DOHH2 (cell line): ENCODE measurements around the gene RUNX2.

Experiments
- H3F3A ChIP-seq: fragments of 200-600 bp; sonication (generic), shearing (Covaris generic); 2 replicates; pipeline ENCODE4 v1.6.0; 2016; ENCODE audit warnings: antibody characterized with exemption, mild to moderate bottlenecking; ENCODE audit not compliant: control insufficient read depth, insufficient read depth
- H3K27ac ChIP-seq: fragments of 200-600 bp; sonication (generic); 2 replicates; pipeline ENCODE4 v1.5.1; 2014; ENCODE audit warnings: low read depth, mild to moderate bottlenecking, low read length, moderate library complexity
- H3K27me3 ChIP-seq: fragments of 200-600 bp; sonication (generic); 2 replicates; pipeline ENCODE4 v1.6.1; 2014; ENCODE audit warnings: mild to moderate bottlenecking, low read length, mixed read lengths; ENCODE audit not compliant: control insufficient read depth
- H3K36me3 ChIP-seq: fragments of 200-600 bp; sonication (generic); 2 replicates; pipeline ENCODE4 v1.6.1; 2014; ENCODE audit warnings: mild to moderate bottlenecking, low read length, moderate library complexity, mixed read lengths; ENCODE audit not compliant: control insufficient read depth
- H3K4me1 ChIP-seq: fragments of 200-600 bp; sonication (generic); 2 replicates; pipeline ENCODE4 v1.6.1; 2014; ENCODE audit warnings: mild to moderate bottlenecking, low read length, mixed read lengths; ENCODE audit not compliant: control insufficient read depth
- H3K4me2 ChIP-seq: fragments of 200-600 bp; sonication (generic); 2 replicates; pipeline ENCODE4 v1.6.0; 2014; ENCODE audit warnings: mild to moderate bottlenecking, low read length, moderate library complexity
- H3K4me3 ChIP-seq: fragments of 200-600 bp; sonication (generic); 2 replicates; pipeline ENCODE4 v1.5.1; 2014; ENCODE audit warnings: mild to moderate bottlenecking, low read length, mixed read lengths
- H3K79me2 ChIP-seq: fragments of 200-600 bp; sonication (generic); 2 replicates; pipeline ENCODE4 v1.6.1; 2014; ENCODE audit warnings: mild to moderate bottlenecking, low read length, mixed read lengths; ENCODE audit not compliant: control insufficient read depth
- H3K9me2 ChIP-seq: fragments of 200-600 bp; sonication (generic); replicated peaks from 2 replicates; pipeline ENCODE4 v1.6.1; 2014; ENCODE audit warnings: mild to moderate bottlenecking, low read length, mixed read lengths; ENCODE audit not compliant: control insufficient read depth
- H3K9me3 ChIP-seq: fragments of 200-600 bp; sonication (generic); 2 replicates; pipeline ENCODE4 v1.6.1; 2014; ENCODE audit warnings: antibody characterized with exemption, low read length, mixed read lengths; ENCODE audit not compliant: control insufficient read depth, insufficient read depth
- H4K20me1 ChIP-seq: fragments of 200-600 bp; sonication (generic); 2 replicates; pipeline ENCODE4 v1.6.0; 2014; ENCODE audit warnings: low read depth, mild to moderate bottlenecking, antibody characterized with exemption, low read length, moderate library complexity; ENCODE audit not compliant: control insufficient read depth, insufficient read depth
- EZH2phosphoT487 ChIP-seq: fragments of 200-600 bp; sonication (generic); IDR thresholded peaks from 2 replicates; pipeline ENCODE4 v1.6.1; 2017; ENCODE audit warnings: borderline replicate concordance, mild to moderate bottlenecking, antibody characterized with exemption, low read length, moderate library complexity, mixed read lengths
- TF ChIP-seq, protein P1 (sequence below): fragments of 200-600 bp; sonication (generic); IDR thresholded peaks from one replicate; pipeline ENCODE4 v1.5.1; 2014; ENCODE audit warnings: antibody characterized with exemption, mild to moderate bottlenecking, low read depth, low read length; ENCODE audit not compliant: poor library complexity, severe bottlenecking

Gene RUNX2

GRCh38 chr6:45555981-45556771 is 228.0 kb downstream of the RUNX2 start:
- Histone ChIP-seq H4K20me1 (no peaks in the 10 kb centered on the region), H3K27me3 (peaks cover 17% of the 10 kb centered on the region), H3K36me3 (no peaks in the 10 kb centered on the region), H3K27ac (no peak overlapping the region), H3K9me3 (no peaks in the 10 kb centered on the region), H3K9me2 (no peaks in the 10 kb centered on the region), H3K4me2 (no peak overlapping the region), H3K79me2 (no peaks in the 10 kb centered on the region), H3K4me3 (no peak overlapping the region), H3K4me1 (no peaks in the 10 kb centered on the region), H3F3A (no peaks in the 10 kb centered on the region)
- TF ChIP-seq, protein P1, sequence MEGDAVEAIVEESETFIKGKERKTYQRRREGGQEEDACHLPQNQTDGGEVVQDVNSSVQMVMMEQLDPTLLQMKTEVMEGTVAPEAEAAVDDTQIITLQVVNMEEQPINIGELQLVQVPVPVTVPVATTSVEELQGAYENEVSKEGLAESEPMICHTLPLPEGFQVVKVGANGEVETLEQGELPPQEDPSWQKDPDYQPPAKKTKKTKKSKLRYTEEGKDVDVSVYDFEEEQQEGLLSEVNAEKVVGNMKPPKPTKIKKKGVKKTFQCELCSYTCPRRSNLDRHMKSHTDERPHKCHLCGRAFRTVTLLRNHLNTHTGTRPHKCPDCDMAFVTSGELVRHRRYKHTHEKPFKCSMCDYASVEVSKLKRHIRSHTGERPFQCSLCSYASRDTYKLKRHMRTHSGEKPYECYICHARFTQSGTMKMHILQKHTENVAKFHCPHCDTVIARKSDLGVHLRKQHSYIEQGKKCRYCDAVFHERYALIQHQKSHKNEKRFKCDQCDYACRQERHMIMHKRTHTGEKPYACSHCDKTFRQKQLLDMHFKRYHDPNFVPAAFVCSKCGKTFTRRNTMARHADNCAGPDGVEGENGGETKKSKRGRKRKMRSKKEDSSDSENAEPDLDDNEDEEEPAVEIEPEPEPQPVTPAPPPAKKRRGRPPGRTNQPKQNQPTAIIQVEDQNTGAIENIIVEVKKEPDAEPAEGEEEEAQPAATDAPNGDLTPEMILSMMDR = no peak
- no peak for TF ChIP-seq EZH2phosphoT487

- H3K4me3 ChIP-seq = no peak overlapping the region
- no peak overlapping the region for H3K27ac ChIP-seq
- H3K79me2 ChIP-seq = no peaks in the 10 kb centered on the region
- H3F3A ChIP-seq = no peaks in the 10 kb centered on the region
- H3K9me2 ChIP-seq = no peaks in the 10 kb centered on the region
- no peaks in the 10 kb centered on the region for H3K4me1 ChIP-seq
- peaks cover 17% of the 10 kb centered on the region for H3K27me3 ChIP-seq
- H3K4me2 ChIP-seq = no peak overlapping the region
- no peaks in the 10 kb centered on the region for H3K36me3 ChIP-seq
- H4K20me1 ChIP-seq = no peaks in the 10 kb centered on the region
- no peaks in the 10 kb centered on the region for H3K9me3 ChIP-seq
- TF ChIP-seq, protein P1 = no peak
- no peak for TF ChIP-seq EZH2phosphoT487
Measured at GRCh38 chr6:45556828-45557227, 228.7 kb downstream of the RUNX2 start.

GRCh38 chr6:45557454-45557853 is 229.3 kb downstream of the RUNX2 start:
- no peaks in the 10 kb centered on the region for H3F3A ChIP-seq
- peaks cover 18% of the 10 kb centered on the region for H3K27me3 ChIP-seq
- H3K4me3 ChIP-seq = no peak overlapping the region
- no peaks in the 10 kb centered on the region for H3K36me3 ChIP-seq
- H4K20me1 ChIP-seq = no peaks in the 10 kb centered on the region
- no peaks in the 10 kb centered on the region for H3K79me2 ChIP-seq
- no peak overlapping the region for H3K27ac ChIP-seq
- no peaks in the 10 kb centered on the region for H3K9me2 ChIP-seq
- TF ChIP-seq, protein P1 = no peak
- TF ChIP-seq EZH2phosphoT487 = no peak
- H3K4me2 ChIP-seq = no peak overlapping the region
- H3K9me3 ChIP-seq = no peaks in the 10 kb centered on the region
- no peaks in the 10 kb centered on the region for H3K4me1 ChIP-seq
